ENCODE measurements around the gene PALD1. TPM values are rescaled to one million over a fixed set of nuclear protein-coding genes. Genes with fewer than 3 reads are reported as not detected.

The PALD1 gene
- total RNA-seq, 4 donors from 2014 or later: 6.0 to 9.7 (median 6.4) TPM

DNA sequence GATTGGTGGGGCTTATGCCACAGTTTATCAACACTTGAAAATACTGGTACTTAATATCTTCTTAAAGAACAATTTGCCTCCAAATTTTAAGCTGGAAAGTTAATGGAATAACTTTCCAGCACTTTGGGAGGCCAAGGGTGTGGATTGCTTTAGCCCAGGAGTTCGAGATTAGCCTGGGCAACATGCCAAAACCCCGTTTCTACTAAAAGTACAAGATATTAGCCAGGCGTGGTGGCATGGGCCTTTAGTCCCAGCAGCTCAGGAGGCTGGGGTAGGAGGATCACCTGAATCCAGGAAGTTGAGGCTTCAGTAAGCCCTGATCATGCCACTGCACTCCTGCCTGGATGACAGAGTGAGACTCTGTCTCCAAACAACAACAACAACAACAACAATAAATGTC, 68.0 kb downstream of the PALD1 start:
- TF ChIP-seq POLR2A (IDR thresholded peaks at IDR 0.05): no peak
- H3K4me3 ChIP-seq (ENCODE audit: low read depth, poor library complexity, severe bottlenecking): no peak overlapping the region
- 18 to 32% methylated on average over 3 of the region's 3 CpGs for WGBS, 2 donors
- intact Hi-C loops (cut with DNase I; ENCODE audit: low total_unique reads): loop anchor here (5.0 kb wide), 1 partner anchor 216 kb away; no protein-coding TSS in a partner anchor
- DNase-seq (ENCODE audit: low spot score in 2 of 2): no peak

DNA sequence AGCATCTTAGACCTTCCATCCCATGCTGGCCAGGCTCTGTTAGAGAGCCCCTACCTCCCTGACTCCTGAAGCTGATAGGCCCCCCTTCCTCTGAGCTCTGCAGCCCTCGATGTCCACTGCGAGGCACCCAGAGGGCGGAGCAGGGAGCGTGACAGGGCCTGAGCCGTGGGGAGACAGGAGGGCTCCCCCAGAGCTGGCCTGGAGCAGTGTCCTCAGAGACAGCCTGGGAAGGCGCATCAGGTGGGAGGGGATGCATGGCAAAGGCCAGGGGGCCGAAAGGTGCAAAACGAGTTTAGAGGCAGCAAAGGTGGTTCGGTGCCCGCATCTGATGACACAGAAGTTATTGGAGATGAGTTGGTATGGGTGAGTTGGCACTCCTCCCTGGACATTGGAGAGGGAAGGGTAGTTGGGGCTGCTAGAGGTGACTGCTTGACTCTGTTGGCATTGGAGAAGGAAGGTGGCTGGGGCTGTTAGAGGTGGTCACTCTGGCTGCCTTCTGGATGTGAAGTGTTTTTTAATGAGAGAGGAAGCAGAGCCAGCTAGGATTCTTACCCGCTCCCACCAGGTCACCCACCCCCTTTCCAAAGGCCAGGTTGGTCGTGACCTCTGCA, 70.9 kb downstream of the PALD1 start:
- DNase-seq (ENCODE audit: low spot score in 2 of 2): no peak
- WGBS, 2 donors: 86 to 88% methylated on average over 12 of the region's 12 CpGs
- intact Hi-C loops (cut with DNase I; ENCODE audit: low total_unique reads): loop anchor here (5.0 kb wide), 1 partner anchor 213 kb away; no protein-coding TSS in a partner anchor
- TF ChIP-seq, protein P1, sequence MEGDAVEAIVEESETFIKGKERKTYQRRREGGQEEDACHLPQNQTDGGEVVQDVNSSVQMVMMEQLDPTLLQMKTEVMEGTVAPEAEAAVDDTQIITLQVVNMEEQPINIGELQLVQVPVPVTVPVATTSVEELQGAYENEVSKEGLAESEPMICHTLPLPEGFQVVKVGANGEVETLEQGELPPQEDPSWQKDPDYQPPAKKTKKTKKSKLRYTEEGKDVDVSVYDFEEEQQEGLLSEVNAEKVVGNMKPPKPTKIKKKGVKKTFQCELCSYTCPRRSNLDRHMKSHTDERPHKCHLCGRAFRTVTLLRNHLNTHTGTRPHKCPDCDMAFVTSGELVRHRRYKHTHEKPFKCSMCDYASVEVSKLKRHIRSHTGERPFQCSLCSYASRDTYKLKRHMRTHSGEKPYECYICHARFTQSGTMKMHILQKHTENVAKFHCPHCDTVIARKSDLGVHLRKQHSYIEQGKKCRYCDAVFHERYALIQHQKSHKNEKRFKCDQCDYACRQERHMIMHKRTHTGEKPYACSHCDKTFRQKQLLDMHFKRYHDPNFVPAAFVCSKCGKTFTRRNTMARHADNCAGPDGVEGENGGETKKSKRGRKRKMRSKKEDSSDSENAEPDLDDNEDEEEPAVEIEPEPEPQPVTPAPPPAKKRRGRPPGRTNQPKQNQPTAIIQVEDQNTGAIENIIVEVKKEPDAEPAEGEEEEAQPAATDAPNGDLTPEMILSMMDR (IDR thresholded peaks at IDR 0.05): no peak
- no peak for TF ChIP-seq POLR2A (IDR thresholded peaks at IDR 0.05)
- H3K4me3 ChIP-seq (ENCODE audit: low read depth, poor library complexity, severe bottlenecking): no peak overlapping the region

DNA sequence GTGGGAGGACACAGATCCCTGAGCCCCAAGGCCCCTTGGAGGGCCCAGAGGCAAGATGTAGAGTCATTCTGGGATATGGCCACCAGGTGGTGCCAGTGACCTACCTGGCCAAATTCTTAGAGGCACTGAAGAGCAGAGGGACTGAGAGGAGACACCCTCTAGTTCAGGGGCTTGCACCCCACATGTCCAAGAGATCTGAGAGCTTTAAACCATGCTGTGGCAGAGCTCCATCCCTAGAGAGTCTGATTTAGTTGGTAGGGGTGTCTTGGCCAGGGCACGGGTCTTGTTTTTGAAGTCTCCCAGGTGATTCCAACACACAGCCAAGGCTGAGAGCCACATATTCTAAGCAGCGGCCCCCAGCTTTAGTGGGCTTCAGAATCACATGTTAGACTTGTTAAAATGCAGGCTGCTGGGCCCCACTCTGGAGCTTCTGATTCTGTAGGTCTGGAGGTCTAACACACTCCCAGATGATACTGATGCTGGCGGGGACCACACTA, 71.4 kb downstream of the PALD1 start:
- 79 to 89% methylated on average over 3 of the region's 3 CpGs for WGBS, 2 donors

DNA sequence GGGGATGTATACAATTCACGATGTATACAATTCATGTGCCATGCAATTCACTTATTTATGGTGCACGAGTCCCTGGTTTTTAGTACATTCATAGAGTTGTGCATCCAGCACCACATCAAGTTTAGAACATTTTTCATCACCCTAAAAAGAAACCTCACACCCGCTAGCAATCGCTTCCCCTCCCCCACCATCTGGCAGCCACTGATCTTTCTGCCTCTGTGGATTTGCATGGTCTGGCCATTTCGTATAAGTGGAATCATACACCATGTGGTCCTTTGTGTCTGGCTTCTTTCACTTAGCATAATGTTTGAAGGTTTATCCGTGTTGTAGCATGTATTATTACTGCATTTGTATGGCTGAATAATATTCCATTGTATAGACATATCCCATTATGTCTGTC, 71.9 kb downstream of the PALD1 start:
- 78 to 82% methylated on average over 6 of the region's 6 CpGs for WGBS, 2 donors
- intact Hi-C loops (cut with DNase I; ENCODE audit: low total_unique reads): loop anchor here (5.0 kb wide), 1 partner anchor 327 kb away; no protein-coding TSS in a partner anchor
- TF ChIP-seq POLR2A (IDR thresholded peaks at IDR 0.05): no peak
- TF ChIP-seq, protein P1 (IDR thresholded peaks at IDR 0.05): no peak
- no peak for DNase-seq (ENCODE audit: low spot score in 2 of 2)
- H3K4me3 ChIP-seq (ENCODE audit: low read depth, poor library complexity, severe bottlenecking): no peak overlapping the region

More for the DNA sequence above, 71.4 kb downstream of the PALD1 start:
- TF ChIP-seq, protein P1 (IDR thresholded peaks at IDR 0.05): peak in 1 of 3 donors; percentile 86
- no peak for TF ChIP-seq POLR2A (IDR thresholded peaks at IDR 0.05)
- peak; percentile 49 to 94 for DNase-seq (ENCODE audit: low spot score in 2 of 2)
- intact Hi-C loops (cut with DNase I; ENCODE audit: low total_unique reads): loop anchor here (5.0 kb wide), 2 partner anchors 212 to 327 kb away; no protein-coding TSS in a partner anchor
- H3K4me3 ChIP-seq (ENCODE audit: low read depth, poor library complexity, severe bottlenecking): no peak overlapping the region

DNA sequence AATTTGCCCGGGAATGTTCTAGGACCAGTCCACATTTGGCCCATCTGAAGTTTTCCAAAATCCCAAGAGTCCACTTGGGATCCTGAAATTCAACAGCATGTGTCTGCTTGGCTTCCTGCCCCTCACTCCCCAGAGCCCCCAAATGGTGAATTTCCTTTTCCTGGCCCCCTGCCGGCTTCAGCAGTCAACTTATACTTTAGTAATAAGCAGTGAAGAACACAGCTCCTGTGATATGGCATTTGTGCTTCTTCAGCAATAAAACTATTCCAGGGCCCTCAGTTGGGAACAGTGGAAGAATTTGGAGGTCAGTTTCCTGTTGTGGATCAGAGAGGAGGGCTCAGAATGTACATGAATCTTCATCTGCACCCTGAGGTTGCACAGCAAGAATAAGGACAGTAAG, 72.9 kb downstream of the PALD1 start:
- WGBS, 2 donors: 50 to 54% methylated on average over 2 of the region's 2 CpGs
- no peak for TF ChIP-seq POLR2A (IDR thresholded peaks at IDR 0.05)
- TF ChIP-seq, protein P1 (IDR thresholded peaks at IDR 0.05): no peak
- no peak overlapping the region for H3K4me3 ChIP-seq (ENCODE audit: low read depth, poor library complexity, severe bottlenecking)
- DNase-seq (ENCODE audit: low spot score in 2 of 2): no peak
- intact Hi-C loops (cut with DNase I; ENCODE audit: low total_unique reads): loop anchor here (5.0 kb wide), 1 partner anchor 326 kb away; no protein-coding TSS in a partner anchor

DNA sequence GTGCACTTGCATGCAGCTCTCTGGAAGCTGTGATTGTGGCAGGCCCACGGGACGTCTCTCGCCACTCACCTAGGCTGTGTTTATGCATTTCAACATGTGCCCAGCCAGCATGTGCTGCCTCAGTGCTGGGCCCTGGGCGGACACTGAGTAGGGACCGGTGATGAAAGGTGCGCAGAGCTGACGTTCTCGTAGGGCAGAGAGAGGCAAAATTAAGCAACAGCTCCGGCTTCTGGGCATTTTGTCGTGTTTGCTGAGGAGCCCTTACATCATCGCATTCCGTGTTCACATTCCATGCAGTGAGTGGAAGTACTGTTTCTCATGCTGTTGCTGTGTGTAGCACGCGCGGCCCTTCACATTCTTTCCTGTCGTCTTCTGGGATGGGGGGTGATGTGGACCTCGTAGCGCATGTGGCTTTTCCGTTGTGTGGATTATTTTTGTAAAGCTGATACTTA, 73.4 kb downstream of the PALD1 start:
- WGBS, 2 donors: 78 to 79% methylated on average over 19 of the region's 19 CpGs
- H3K4me3 ChIP-seq (ENCODE audit: low read depth, poor library complexity, severe bottlenecking): no peak overlapping the region
- intact Hi-C loops (cut with DNase I; ENCODE audit: low total_unique reads): loop anchor here (5.0 kb wide), 1 partner anchor 325 kb away; no protein-coding TSS in a partner anchor
- TF ChIP-seq, protein P1 (IDR thresholded peaks at IDR 0.05): no peak
- TF ChIP-seq POLR2A (IDR thresholded peaks at IDR 0.05): no peak
- DNase-seq (ENCODE audit: low spot score in 2 of 2): no peak

Data from lower leg skin (tissue), 4 donors.